HG02943 (cell line): ENCODE data around the gene PSPN.
A peak's percentile ranks its signal among the peaks of the same experiment; 100 is the strongest.

Experiments used
- ATAC-seq: cut with Tn5 transposase; IDR thresholded peaks from one replicate; pipeline ENCODE4 v1.9.1; 2021; ENCODE audit warnings: mild to moderate bottlenecking, low read depth, moderate library complexity; ENCODE audit not compliant: unreplicated experiment

Gene PSPN, protein sequence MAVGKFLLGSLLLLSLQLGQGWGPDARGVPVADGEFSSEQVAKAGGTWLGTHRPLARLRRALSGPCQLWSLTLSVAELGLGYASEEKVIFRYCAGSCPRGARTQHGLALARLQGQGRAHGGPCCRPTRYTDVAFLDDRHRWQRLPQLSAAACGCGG

DNA sequence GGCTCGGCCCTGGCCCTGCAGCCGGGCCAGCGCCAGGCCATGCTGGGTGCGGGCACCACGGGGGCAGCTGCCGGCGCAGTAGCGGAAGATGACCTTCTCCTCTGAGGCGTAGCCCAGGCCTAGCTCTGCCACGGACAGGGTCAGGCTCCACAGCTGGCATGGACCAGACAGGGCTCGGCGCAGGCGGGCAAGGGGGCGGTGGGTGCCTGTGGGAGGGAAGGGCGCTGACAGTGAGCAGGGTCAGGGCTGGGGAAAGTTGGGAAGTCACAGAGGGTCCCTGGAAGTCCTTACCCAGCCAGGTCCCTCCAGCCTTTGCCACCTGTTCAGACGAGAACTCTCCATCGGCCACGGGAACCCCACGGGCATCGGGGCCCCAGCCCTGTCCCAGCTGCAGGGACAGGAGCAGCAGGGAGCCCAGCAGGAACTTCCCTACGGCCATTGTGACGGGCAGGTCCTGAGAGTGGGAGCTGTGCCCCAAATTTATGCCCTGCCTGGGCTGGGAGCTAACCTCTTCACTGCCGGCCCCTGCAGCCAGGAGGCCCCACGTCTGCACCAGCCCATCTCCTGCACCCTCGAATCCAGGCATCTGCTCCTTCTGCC lies at the start of gene PSPN:
Gene PSPN, minus strand, starts transcription at position 523 of the 600 bp plus-strand sequence. Its CDS starts 84 bp downstream, at position 439.
- ATAC-seq = no peak

DNA sequence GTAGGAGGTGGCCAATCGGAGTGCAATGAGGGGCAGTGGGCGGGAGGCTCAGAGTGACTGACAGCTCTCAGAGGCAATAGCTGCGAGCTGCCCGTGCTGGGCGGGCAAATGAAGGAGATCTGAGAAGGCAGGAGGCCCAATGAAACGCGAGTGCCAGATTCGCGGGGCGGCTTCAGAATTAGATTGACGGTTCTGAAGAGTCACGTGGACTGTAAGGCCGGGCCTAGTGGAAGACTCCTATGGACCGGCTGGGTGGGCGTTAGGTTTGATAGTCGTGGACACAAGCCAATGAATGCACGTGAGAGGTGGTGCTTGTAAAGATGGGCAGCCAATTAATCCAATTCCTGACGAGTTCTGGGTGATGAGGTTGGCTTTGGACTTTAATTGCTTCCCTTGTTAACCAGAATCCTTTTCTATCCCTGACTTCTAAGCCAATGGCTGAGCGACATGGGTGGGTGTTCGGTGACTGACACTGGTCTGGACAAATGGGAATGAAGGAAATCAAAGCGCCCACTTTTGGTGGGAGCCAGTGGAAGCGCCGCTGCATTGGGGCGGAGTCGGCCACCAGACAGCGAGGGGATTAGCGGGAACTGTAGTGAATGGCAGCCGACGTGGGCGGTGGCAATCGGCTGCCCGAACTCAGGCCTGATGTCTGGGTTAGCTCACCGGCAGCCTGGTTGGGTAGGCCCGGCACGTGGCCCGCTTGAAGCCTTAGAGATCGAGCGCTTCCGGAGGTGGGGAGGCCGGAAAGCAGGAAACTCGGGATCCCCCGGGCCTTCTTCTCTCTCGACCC lies 49.4 kb upstream of the PSPN start:
- ATAC-seq = peak; percentile 85

DNA sequence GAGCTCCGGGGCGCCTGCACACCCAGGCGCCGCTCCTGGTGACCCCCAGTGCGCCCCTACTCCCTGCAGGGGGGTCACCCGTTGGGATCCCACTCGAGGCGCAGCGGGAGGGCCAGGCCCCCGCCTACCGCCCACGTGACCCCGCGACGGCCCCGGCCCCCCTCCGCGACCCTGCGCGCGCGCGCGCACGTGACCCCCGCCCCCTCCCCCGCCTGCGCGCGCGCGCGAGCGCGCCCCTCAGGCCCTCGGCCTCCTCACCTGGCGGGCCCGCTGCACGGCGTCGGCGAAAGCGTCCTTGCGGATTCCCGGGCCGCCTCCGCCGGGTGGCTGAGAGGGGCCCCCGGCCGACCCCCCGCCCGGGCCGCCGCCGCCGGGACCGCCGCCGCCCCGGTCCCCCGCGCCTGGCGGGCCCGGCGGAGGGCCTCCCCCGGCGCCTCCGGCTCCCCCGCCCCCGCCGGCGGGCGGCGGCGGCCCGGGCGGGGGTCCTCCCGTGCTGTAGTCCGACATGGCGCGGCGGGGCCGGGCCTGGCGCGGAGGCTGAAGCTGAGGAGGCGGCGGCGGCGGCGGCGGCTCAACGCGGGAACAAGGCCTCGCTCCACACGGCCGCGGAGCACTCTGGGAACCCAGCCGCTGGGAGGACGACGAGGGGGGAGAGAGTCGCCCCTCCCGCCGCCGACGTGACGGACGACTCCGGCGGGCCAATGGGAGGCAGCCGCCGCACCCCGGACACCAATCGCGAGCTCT lies 48.6 kb upstream of the PSPN start, which contains the start of gene KHSRP:
Gene KHSRP, minus strand, starts transcription at position 617 of the 744 bp plus-strand sequence. Its CDS starts 110 bp downstream, at position 507.
- no peak for ATAC-seq

DNA sequence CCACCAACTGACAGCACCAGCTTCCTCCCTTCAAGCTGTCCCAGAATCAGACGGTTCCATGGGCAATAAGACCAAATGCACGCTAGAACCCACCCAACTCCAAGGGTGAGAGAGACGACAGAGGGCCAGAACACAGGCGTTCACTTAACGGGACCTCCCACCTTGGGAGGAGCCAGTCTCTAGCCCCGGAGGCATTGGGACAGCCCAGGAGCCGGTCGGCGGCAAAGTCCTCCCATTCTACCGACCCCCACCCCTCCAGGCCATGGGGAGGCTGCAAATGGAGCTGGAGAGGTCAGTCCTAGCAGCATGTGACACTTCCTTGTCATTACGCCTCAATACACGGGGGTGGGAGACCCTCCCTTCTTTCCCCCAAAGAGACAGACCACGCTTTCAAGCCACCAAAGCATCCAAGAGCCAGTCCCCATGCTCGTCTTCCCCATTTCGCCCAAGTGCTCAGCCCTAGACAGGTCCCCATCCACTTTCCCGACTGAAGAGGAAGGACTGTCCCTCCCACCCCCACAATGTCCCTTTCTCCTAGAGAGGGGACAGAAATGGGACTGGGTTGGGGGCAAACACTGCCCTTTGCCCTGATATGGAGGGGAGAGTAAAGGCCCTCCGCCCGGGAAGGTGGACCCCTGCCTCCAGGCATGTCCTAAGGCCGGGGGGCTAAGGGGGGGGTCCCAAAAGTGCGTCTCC lies 47.9 kb upstream of the PSPN start:
- ATAC-seq = no peak

DNA sequence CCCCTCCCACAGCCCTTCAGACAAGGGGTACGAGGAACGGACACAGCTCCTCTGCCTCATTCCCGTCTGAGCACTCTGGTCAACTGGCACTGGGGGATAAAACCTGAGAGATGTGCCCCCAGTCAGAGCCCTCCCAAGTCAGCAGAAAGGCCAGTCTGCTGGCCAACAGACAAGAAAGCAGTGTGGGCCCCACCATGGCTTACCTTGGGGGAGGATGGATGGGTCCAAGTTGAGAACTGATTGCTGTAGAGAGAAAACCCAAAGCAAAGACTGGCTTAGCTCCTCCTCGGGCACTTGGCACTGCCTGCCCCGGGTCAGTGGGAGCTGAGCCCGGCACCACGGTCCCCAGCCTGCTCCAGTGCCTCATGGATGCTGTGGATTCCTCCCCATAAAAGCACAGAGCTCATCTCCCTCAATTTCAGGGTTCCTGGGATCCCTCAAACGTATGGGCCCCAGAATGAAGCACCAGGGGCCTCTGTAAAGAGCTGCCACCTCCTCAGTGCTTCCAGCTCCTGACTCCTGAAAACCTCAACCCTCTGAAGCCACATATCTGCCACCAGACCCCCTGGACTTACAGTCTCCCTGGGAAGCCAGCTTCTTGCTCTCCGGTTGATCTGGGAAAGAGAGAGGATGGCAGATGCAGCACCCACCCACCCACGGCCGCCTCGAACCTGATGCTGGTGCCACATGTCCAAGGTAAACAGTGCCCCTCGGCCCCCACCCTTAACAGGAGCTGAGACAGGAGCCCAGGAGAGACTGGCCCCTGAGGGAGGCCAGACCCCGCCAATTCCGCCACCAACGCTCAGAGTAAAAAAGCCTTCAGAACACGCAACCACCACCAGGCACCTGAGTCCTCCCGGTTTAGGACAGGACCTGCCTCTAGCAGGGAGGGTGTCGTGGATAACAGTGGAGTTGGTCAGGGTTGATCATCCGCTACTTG lies 45.6 kb upstream of the PSPN start:
- ATAC-seq = no peak

DNA sequence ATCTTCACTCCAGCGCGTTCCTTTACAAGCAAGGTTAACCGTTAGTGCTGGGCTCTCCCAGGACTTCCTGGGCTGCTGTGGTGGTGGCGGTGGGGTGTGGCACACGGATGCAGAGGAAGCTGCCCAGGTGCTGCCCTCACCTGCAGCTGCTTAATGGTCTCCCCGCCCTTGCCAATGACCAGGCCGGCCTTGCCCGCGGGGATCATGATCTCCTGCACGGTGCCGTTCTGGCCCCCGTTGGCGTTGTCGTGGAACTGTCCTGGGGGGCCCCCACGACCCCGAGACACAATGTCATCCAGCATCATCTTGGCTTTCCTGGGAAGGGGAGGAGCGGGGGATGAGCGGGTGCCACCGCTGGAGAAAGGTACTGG lies 42.8 kb upstream of the PSPN start:
- ATAC-seq = no peak

DNA sequence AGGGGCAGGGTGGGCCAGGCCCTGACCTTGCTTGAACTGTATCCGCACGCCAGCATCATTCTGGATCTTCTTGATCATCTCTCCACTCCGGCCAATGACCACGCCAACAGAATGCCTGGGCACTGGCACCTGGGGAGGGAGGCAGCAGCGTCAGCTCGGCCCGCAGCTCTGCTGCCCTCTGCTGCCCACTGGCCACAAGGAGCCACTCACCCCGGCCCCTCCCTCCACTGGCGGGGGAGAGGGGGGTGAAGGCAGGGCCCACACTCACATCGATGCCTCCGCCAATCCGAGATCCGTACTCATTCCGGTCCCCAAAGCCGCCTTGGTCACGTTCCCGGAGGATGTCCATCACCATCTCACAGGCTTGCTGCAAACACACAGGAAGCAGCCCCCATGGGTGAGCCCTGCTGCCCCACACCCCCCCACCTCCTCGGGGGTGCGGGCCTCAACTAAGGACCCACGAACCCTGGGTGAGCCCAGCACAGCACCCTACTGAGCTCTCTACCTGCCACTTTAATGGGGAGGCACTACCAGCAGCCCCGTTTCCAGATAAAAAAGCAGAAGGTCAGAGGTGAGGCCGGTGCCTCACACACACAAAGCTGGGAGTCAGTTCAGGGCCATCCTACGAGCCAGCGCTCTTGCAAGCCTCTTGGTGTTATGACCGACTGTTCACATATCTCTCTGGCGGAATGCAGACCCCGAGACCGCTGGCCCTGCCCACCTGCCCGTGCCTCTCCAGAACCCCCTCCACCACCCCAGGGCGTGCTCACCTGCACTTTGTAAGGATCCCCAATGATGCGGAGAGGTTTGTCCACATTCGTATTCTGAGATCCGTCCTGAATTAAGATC lies 42.2 kb upstream of the PSPN start:
- no peak for ATAC-seq

DNA sequence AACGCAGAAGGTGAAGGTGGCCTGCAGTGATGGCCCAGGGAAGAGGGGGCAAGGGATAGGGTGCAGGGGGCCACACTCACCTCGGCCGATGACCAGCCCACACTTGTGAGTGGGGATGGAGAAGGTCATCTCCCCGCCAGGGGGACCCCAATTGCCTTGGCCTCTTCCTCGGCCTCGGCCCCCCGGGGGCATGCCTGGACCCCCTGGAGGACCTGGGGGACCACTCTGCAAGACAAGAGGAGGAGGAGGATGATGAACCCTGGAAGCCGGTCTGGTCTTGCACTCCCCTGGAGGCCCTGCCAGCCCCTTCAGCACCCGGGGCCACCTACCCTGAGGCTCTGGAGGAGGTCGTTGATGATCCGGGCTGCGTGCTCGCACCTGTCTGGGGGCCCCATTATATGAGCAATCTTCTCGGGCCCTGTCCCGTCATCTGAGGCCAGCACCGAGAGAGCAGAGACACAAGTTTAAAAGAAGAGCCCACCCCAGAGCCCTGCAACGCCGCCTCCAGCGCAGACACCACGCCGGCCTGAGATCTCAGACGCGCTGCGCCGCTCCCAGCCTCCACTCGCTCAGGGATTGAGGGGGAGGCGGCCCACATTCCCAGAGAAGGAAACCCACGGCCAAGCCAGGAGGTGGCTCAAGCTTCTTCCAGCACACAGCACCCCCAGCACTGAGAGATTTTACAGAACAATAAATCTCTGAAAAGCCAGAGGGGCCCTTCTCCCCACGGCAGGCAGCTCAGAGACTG lies 41.1 kb upstream of the PSPN start:
- no peak for ATAC-seq

DNA sequence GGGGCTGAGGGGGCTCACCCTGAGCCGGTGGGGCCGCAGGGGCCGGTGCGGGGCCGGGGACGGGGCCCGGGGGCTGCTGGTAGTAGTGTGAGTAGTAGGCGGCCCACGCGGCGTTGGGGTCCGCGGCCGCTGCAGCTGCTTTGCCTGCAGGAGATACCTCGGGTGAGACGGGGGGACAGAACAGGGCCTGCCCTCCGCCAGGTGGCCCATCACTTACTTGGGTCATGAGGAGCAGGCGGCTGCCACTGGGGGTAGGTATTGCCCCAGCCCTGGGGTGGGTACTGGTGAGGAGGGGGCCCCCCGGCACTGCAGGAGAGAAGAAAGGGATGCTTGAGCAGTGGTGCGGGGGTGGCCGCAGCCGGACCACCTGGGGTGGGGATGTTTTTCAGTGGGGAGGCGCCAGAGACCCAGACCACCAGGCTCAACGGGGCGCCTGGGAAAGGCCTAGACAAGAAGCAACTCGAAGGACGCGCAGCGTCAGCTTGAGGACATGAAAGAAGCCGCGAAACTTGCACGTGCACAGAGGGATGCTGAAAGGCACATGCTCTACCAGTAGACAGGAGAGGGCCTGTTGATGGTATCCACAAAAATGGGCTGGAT lies 40.0 kb upstream of the PSPN start:
- no peak for ATAC-seq

DNA sequence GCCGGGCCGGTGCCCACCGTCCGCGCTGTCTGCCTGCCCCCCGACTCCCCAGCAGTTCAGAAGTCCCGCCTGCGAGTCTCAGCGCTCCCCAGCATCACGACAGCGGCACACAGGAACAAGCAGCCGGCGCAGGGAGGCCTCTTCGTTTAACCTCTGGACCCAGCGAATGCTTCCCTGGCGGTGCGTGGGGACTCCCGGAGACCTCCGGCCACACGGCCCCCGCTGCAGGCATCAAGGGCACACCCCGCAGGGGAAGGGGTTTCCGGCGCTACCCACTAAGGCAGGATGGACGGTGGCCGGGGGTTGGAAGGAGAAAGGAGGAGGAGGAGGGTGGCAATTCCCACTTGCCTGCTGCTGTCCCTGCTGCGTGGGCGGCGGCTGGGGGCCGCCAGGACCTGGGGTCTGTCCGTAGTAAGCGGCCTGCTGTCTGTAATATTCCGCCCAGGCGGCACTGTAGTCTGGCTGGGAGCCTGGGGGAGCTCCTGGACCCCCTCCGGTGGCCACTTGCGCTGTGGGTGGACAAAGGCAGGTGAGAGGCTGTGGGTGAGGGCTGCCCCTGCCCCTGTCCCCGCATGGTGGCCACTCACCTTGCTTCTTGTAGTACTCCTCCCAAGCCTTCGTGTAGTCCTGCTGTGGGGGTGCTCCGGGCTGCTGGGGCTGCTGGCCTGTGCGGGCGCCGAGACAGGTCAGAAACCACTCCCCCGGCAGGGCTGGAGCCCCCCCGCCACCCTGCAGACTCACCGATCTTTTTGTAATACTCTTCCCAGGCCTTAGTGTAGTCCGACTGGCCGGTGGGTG lies 39.3 kb upstream of the PSPN start:
- ATAC-seq = no peak

DNA sequence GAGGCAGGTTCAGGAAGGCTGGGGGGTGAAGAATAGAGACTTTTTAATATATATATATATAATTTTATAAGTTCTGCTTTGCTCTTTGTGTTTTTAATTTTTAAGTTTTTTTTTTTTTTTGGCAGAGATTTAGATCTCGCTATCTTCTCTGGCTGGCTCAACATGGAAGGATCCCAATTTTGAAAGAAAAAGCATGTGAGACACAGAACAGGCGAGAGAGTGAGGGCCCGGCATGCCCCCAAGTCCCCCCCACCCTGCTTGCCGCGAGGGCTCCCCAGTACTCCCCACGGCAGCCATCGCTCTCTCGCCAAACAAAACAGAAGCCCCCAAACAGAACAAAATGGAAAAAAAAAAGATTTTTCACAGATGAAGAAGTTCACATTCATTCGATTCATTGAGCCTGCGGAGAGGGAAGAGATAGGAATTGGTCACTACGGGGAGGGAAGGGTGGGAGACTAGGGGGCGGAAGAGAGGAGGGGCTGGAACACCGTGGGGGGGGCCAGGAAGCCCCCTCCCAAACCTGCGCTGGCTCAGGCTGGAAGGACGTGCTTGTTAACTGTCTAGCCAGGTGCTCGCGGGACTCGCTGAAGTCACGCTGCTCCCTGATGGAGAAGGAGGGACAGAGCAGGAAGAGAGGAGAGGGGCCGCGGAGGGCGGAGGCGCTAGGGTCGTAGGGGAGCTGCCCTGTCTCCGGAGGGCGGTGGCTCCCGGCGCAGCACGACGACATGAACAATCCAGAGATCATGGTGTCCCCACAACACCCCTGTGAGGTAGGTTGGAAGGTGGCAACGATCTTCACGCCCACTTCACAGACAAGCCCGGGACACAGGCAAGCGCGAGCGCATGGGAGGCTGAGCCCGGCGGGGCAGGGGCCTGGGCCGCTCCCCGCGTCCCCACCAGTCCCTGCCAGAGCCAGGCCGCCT lies 38.2 kb upstream of the PSPN start:
- ATAC-seq = no peak

DNA sequence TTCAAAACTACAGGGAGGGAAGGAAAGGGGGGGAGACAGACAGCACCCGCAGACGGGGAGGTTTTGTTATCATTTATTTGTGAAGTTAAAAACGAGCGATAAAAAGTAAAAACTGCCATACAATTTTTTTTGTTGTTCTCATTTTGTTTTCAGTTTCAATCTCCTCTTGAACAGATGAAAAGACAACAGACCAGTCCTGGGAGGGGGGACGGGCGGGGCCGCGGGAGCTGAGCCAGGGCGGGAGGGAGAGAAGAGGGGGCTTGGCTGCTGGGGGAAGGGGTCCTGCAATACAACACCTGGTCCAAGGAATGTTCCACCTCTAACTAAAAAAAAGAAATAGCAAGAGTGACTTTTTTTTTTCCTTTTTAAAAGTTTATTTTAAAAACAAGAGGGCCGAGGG lies 37.6 kb upstream of the PSPN start:
- ATAC-seq = no peak

DNA sequence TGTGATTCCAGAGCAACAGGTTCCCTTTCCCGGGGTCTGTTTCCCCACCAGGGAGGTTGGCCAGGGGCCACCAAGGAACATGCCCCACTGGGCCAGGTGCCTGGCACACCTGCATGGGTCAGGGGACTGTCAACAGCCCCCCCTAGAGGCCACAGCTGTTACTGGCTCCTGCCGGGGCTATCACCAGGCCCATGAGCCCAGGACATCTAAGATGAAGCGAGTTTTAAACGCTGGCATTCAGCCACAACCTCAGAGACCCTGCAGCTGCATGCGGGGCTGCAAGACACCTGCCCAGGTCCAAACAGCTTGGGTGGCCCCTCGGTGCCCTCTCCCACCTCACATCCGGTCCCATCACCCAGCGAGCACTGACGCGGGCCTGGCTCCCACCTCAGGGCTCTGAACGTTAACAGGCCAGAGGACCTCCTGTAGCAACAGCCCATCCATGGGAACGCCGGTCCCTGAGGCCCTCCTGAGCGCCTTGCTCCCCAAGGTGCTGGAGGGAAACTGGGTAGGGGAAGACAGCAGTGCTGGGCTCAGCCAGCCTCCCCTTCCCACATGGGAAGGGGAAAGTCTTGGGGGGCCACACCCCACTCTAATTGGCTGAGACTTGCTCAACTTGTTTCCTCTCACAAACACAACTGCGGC lies 36.8 kb upstream of the PSPN start:
- no peak for ATAC-seq

DNA sequence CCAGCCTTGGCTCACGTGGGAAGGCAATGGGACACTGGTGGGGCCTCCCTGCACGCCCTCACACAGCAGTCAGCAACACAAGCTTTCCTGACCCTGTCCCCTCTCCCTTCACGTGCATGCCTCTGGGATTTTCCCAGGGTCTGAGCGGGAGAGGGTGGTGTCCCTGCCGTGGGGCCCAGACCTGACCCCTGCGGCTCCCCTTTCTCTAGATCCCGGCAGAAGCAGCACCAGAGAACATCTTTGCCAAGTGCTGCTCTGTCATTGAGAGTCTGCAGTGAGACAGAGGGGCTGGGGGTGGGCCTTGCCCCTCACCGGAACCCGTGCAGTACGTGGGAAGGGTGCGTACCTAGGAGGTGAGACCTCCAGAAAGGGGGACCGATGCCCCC lies 36.3 kb upstream of the PSPN start:
- no peak for ATAC-seq

DNA sequence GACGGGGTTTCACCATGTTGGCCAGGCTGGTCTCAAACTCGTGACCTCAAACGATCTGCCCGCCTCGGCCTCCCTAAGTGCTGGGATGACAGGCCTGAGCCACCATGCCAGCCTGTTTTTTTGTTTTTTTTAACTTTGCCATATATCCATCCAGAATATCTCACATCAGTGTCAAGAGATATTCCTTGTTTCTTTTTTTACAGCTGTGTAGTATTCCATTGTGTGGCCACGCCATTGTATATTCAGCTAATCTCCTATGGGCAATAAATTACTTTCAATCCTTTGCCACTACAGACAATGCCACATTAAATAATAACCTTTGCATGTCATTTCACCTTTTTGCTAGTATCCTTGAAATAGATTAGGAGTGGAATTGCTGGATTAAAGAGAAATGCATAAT lies 33.6 kb upstream of the PSPN start:
- no peak for ATAC-seq
